Measurements from ENCODE around the gene MYO7B. TPM values are rescaled to one million over a fixed set of nuclear protein-coding genes. Genes with fewer than 3 reads are reported as not detected.

Gene MYO7B
- total RNA-seq, 1 donor from 2014 or later = 0.44 TPM

- TF ChIP-seq CTCF (IDR thresholded peaks at IDR 0.05; ENCODE audit: borderline replicate concordance) = no peak
- Histone ChIP-seq H3K4me3 (peak overlapping the region; percentile 36), H3K27ac (replicated peaks) (peak overlapping the region; percentile 99), H3K36me3 (peaks cover 60% of the 10 kb centered on the region), H3K9me3 (replicated peaks) (no peaks in the 10 kb centered on the region), H3K4me1 (peaks cover 100% of the 10 kb centered on the region), H3K27me3 (ENCODE audit: low read depth) (no peaks in the 10 kb centered on the region)
- intact Hi-C loops (cut with micrococcal nuclease) = no loop called here
- peak; percentile 12 for DNase-seq
Measured at GRCh38 chr2:127657232-127657595, 121.7 kb downstream of the MYO7B start.

GRCh38 chr2:127658146-127658545 is 122.7 kb downstream of the MYO7B start:
- Histone ChIP-seq H3K9me3 (replicated peaks) (no peaks in the 10 kb centered on the region), H3K4me3 (peak overlapping the region; percentile 48), H3K27me3 (ENCODE audit: low read depth) (no peaks in the 10 kb centered on the region), H3K4me1 (peaks cover 99% of the 10 kb centered on the region), H3K36me3 (peaks cover 59% of the 10 kb centered on the region), H3K27ac (replicated peaks) (peak overlapping the region; percentile 99)
- intact Hi-C loops (cut with micrococcal nuclease) = no loop called here
- TF ChIP-seq CTCF (IDR thresholded peaks at IDR 0.05; ENCODE audit: borderline replicate concordance) = no peak
- no peak for DNase-seq

GRCh38 chr2:127658641-127659407 is 123.3 kb downstream of the MYO7B start:
- TF ChIP-seq CTCF (IDR thresholded peaks at IDR 0.05; ENCODE audit: borderline replicate concordance) = no peak
- peaks cover 52% of the 10 kb centered on the region for H3K36me3 ChIP-seq
- no peaks in the 10 kb centered on the region for H3K9me3 ChIP-seq (replicated peaks)
- H3K27me3 ChIP-seq (ENCODE audit: low read depth) = peaks cover 3% of the 10 kb centered on the region
- H3K4me3 ChIP-seq = peak overlapping the region; percentile 48
- DNase-seq = peak; percentile 21
- H3K4me1 ChIP-seq = peaks cover 99% of the 10 kb centered on the region
- H3K27ac ChIP-seq (replicated peaks) = peak overlapping the region; percentile 99
- intact Hi-C loops (cut with micrococcal nuclease) = no loop called here

GRCh38 chr2:127659408-127660290 is 124.2 kb downstream of the MYO7B start:
- Histone ChIP-seq H3K36me3 (peaks cover 44% of the 10 kb centered on the region), H3K4me3 (peak overlapping the region; percentile 48), H3K4me1 (peaks cover 97% of the 10 kb centered on the region), H3K27ac (replicated peaks) (peak overlapping the region; percentile 99), H3K9me3 (replicated peaks) (no peaks in the 10 kb centered on the region), H3K27me3 (ENCODE audit: low read depth) (peaks cover 7% of the 10 kb centered on the region)
- TF ChIP-seq CTCF (IDR thresholded peaks at IDR 0.05; ENCODE audit: borderline replicate concordance) = no peak
- intact Hi-C loops (cut with micrococcal nuclease) = no loop called here
- peak; percentile 61 for DNase-seq

GRCh38 chr2:127660291-127660578 is 124.8 kb downstream of the MYO7B start:
- H3K27me3 ChIP-seq (ENCODE audit: low read depth) = peaks cover 7% of the 10 kb centered on the region
- peaks cover 97% of the 10 kb centered on the region for H3K4me1 ChIP-seq
- H3K27ac ChIP-seq (replicated peaks) = peak overlapping the region; percentile 99
- peaks cover 38% of the 10 kb centered on the region for H3K36me3 ChIP-seq
- no peak for DNase-seq
- peak overlapping the region; percentile 28 for H3K4me3 ChIP-seq
- no peaks in the 10 kb centered on the region for H3K9me3 ChIP-seq (replicated peaks)
- intact Hi-C loops (cut with micrococcal nuclease) = no loop called here
- TF ChIP-seq CTCF (IDR thresholded peaks at IDR 0.05; ENCODE audit: borderline replicate concordance) = no peak
